Ammon's horn (tissue), 1 donor: ENCODE results near the gene HECW1.
"Not testable (repeated sequence)": the region's sequence is repeated elsewhere in the genome, so short reads cannot be mapped to it uniquely, and the experiment has no call there.

ENCODE experiments used
- DNase-seq: peaks from one replicate; pipeline ENCODE4 v3.0.0-alpha.2; 2016; ENCODE audit warnings: low spot score

HECW1 gene

GRCh38 chr7:43112941-43113621 lies 634 bp downstream of the HECW1 start:
- peak; percentile 16 for DNase-seq

- DNase-seq = peak; percentile 39
These were observed 1.4 kb downstream of the HECW1 start for GRCh38 chr7:43113622-43114457.

DNA sequence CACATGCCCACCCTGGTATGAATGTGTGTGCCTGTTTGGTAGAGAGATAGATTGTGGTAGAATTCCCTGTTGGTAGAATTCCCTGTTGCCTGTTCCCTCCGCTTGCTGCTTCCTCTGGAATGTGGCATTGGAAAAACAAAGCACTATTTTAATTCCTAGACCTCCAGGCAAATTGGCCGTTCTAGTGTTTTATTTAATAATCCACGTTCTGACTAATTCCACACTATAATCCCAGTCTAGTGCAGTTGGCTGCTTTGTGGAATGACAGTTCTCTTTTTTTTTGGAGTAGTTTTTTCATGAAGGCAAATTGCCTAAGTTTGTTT lies 2.0 kb downstream of the HECW1 start:
- DNase-seq = no peak

DNA sequence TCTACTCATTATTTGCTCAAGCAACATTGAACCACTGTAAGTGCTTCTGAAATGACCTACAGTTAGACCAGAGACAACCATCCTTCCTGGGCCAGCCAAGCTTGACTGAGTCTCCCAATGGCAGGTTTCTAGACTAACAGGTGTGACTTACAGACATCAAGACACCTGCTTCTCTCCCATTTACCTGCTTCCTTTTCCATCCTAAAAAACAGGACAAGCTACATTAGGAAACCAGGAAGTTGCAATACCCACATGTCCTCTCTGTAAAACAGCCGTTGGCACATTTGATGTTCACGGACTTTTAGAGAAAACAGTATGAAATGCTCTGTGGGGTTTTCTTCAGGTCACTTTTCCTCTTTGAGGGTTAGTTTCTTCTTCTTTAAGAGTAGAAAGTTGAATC lies 4.0 kb downstream of the HECW1 start:
- DNase-seq = no peak

GRCh38 chr7:43117095-43117494 lies 4.6 kb downstream of the HECW1 start:
- DNase-seq = peak; percentile 24

DNA sequence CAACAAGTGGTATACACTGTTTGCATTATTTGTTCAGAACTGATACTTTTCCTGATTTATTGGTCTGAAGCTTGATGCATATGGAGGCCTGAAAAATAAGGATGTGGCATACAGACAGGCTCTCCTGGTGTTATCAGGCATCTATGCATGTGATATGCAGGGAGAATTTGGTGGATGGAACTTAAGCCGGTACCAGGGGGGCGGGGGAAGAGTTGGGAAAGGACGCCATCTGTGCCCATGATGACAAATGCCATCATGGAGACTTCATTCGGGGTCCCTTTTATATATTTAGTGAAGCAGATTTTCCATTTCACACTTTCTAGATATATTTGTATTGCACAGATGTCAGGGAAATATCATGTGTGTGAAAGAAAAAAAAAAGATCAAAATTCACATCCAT lies 5.4 kb downstream of the HECW1 start:
- peak; percentile 35 for DNase-seq

- no peak for DNase-seq
These were observed 5.9 kb downstream of the HECW1 start for GRCh38 chr7:43118313-43118712.

GRCh38 chr7:43119371-43120075 lies 7.1 kb downstream of the HECW1 start:
- no peak for DNase-seq

DNA sequence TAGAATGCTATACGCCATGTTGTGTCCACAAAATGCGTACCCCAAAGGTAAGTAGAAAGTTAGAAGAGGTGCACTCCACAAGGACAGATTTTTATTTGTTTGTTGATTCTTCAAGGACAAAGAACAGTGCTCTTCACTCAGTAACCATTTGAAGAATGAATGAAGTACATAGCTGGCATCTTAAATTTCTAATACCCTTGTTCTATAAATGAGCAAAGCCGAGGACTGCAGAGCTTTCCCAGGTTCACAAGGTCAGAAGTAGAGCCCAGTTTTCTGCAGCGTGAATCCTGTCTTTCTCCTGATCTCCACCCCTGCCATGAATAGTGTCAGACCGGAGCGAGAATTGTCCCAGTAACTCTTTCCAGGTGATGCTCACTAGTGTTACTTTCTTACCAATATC lies 9.5 kb downstream of the HECW1 start:
- no peak for DNase-seq

DNA sequence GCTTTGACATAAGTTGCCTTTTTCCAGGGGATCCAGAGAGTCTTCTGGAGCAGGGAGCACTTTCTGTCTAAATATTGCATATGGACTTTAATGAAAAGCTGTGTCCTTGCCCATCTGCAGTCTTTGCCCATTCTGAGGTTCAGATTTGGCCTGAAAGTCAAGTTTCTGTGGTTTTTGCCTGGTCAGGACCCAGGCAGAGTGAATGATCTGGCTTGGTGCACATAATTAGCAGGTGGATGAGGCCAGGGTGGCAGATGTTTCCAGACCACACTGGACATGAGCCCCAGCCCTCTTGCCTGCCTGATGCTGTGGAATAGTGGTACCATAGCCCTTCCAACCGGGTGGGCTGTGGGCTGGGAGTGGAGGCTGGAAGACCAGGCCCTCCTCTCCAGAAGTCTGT lies 11.0 kb downstream of the HECW1 start:
- DNase-seq = no peak

DNA sequence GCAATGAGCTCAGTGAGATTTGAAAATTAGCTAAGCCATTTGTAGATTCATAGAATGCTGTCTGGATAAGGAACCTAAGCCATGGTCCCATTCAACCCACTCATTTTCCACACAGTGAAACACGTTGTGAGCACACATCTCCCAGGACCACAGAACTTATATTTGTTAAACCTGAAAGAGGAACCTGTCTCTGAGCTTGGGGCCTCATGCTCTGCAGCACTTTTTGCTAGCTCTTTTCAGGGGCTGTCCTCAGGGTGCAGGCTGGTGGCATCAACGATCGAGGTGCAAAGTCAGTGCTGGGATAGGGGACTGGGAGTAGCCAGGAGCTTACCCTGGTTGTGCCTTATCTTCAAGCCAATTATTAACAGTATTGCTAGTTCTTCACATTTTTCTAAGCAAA lies 11.9 kb downstream of the HECW1 start:
- no peak for DNase-seq

DNA sequence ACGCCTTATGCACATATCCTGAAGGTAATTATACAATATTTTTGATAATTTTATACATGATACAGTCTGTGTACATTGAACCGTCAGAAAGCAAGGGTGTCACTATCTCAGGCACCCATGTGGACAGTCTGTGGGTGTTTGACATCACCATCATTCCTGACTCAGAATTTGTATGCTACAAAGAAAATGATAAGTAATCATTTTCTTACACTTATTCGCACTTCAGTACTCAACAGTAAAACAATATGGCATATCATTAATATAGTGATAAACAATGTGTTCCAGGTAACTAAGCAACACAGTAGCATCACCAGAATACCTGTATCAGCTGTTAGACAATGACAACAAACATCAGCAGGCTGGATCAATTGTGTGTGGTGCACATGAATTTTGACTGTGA lies 17.9 kb downstream of the HECW1 start:
- no peak for DNase-seq

DNA sequence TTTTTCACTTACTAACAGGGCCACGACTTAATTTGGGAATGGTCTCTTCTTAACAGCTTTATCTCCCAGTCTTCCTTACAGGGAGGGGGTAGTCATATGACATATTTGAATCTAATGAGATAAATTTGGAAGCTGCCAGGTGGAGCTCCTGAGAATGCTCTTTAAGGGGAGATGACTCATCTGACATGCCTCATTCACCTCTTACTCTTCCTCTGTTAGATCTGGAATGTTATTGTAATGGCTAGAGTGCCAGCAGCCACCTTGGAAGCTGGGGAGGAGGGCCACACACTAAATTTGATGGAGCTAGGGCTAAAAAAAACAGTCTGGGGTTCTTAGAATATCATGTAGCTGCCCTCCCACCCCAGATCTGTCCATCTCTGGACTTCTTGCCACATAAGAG lies 22.7 kb downstream of the HECW1 start:
- no peak for DNase-seq

GRCh38 chr7:43136064-43136463 lies 23.6 kb downstream of the HECW1 start:
- no peak for DNase-seq

DNA sequence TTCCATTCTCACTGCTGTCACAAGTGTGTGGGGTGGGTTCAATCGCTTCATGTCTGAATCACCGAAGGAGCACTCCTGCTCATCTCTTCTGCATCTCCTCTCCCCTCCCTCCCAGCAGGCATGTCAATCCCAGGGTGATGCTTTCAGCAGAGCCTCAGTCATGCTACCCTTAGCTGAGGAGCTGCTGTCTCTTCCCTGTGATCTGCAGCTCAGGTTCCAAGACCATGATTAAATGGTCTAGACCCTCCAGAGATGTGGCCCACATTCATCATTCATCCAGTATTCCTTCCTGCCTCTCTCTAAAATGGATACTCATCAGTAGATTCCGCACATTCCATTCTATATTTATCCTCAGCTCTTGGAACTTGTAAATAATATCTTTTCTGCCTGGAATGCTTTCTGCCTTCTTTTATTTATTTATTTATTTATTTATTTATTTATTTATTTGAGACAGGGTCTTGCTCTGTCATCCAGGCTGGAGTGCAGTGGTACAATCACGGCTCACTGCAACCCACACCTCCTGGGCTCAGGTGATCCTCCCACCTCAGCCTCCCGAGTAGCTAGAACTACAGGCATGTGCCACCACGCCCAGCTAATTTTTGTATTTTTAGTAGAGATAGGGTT lies 24.8 kb downstream of the HECW1 start:
- not testable (repeated sequence) for DNase-seq

GRCh38 chr7:43137811-43138210 lies 25.4 kb downstream of the HECW1 start:
- no peak for DNase-seq

DNA sequence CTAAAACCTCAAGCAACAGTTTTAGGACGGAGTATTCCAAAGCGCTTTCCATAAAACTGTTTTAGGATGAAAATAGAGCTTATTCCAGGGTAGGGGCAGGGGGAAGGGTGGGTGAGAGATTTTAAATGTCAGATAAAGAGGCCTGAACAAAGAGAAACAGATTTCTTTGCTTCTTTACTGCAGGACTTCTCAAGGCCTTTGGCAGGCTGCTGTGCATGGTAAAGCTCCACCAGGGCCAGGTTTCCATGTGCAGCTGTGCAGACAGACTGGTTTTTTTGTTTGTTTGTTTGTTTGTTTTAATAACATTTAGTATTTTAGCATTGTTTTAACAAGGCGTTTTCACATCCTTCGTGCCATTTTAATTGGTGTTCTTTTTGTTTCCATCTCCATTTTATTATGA lies 26.3 kb downstream of the HECW1 start:
- DNase-seq = no peak

DNA sequence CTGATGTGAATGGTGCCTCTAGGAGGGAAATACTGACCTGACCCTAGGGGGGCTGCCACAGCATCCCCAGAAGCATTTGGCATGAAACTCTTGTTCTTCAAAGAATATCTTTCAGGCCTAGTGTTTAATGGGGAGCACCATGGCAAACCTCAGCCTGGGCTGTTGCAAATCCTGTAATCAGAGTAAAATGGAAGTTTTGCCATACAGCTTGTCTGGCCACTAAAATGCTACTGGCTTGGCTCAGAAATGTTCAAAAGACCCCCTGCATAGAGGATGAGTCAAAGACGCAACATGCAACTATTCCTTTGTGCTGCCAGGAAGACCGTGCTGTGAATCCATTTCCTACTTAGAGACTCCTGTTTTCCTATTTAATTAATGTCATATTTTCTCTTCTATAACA lies 26.7 kb downstream of the HECW1 start:
- no peak for DNase-seq

DNA sequence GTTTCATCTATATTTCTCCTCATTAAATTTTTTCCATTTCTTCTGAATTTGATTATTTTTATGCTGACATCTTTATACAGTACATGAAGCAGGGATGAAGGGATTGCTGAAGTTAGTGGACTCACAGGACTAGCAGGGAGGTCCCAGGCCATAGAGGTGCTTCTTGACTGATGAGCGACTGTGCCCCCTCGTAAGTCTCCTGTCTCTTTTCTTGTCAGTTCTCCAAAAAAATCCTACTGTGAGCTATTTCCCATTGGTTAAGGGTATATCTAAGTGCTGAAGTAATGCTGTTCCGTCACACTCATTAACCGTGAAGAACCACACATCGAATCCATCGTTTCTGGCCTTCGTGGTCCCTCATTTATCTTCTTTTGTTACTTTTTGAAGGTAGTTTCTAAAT lies 27.7 kb downstream of the HECW1 start:
- DNase-seq = no peak

DNA sequence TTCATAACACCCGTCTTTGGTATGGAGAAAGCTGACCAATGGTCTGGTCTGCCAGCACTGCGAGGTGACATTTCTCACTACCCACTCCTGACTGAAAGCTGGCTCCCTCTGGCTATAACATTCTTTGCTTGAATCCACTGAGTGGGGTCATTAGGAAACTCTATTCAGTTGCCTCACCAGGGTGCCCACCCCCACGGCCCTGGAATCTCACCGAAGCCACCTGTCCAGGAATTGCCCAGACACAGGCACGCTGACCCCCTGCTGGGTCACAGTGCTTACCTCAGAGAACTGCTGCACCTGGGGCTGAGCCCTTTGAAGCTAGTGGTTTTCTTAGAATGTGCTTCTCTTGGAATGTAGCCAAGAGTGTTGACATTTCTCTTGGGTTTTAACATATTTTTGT lies 28.6 kb downstream of the HECW1 start:
- no peak for DNase-seq

GRCh38 chr7:43142703-43143102 lies 30.3 kb downstream of the HECW1 start:
- no peak for DNase-seq

DNA sequence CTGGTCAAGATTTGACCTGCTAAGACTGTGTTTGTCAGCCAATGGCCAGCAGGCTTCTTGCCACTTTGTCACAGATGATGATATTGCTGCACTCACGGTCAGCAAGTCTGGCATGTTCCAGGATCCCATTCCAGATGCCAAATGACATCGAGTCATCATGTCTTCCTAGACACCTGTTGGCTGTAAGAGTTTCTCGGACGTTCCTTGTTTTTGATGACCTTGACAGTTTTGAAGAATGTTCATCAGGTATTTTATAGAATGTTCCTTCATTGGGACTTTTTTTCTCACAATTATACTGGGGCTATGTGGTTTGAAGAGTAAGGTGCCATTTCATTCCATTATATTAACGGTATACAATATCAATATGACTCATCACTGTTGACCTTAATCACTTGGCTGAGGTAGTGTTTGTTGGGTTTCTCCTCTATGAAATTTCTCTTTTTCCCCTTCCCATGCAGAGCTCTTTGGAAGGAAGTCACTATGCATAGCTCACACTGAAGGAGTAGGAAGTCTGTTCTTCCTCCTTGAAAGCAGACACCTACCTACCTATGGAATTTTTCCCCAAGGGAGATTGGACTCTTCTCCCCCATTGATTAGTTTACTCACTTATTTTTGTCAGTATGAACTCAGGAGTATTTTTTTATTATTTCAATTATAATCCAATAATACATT lies 31.6 kb downstream of the HECW1 start:
- no peak for DNase-seq
